Activated CD8-positive, alpha-beta memory T cell treated with anti-CD3 and anti-CD28 coated beads, Interleukin-2, amount 50 U/mL, for 24 hours (primary cell): ENCODE measurements around the gene PYM1.
A peak's percentile ranks its signal among the peaks of the same experiment; 100 is the strongest.

Source experiments
- DNase-seq: peaks from one replicate; pipeline ENCODE4 v3.0.0-alpha.2; 2020; ENCODE audit errors: extremely low read depth

The PYM1 gene

DNA sequence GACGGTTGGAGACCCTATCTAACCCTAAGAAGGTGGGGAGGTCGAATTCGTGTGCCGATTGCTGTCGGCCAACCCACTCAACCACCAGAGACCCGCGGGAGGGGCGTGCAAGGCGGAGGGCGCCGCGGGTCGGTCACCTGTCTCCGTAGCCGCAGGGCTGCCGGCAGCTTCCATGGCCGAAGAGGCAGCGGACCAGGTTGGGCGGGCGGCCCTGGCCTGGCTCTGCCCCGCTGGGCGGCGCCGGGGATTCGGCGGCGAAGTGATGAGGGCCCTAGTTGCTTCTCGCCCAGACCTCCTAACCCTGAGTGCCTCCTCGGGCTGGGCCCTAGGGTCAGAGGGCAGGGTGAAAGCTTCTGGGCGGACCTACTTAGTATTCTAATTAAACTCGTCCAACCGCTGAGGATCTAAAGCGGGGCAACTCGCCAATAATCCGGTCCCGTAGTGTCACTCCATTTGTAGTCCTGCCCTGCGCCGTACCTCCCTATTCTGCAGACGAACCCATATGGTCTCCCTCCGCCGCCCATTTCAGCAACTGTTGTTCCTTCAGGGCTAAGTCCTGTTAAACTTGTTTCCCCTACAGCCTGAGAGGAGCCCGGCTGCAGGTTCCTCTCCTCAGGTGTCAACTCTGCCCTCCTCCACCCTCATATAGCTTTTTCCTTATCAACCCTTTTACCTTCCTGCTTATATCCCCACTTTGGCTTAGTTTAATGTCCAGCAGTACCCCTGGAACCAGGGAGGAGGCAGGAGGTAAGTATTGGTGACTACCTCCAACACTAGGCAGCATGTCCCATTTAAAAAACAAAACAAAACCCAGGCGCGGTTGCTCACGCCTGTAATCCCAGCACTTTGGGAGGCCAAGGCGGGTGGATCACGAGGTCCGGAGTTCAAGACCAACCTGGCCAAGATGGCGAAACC is at the start of gene PYM1:
Gene PYM1, minus strand, starts transcription at position 307 of the 915 bp plus-strand sequence. Its CDS starts 133 bp downstream, at position 174.
- no peak for DNase-seq

DNA sequence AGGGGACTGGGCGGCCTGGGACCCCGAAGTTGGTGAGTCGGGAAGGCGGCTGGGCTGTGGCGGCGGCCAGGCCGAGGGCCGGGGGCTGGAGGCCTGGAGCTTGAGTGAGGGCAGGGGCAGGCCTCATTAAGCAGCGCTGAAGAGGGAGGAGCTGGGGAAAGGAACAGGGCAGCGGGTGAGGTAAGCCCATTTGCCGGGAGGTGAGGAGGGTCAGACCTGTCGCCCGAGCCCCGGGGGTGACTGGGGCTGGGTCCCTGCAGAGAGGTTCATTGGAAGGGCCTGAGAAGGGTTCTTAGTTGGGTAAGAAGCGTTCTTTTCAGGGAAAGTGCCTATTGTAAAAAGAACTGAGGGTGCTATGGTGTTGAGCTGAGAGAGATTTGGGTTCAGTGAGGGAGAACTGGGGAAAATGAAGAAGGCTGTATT is 46.6 kb upstream of the PYM1 start:
- no peak for DNase-seq

DNA sequence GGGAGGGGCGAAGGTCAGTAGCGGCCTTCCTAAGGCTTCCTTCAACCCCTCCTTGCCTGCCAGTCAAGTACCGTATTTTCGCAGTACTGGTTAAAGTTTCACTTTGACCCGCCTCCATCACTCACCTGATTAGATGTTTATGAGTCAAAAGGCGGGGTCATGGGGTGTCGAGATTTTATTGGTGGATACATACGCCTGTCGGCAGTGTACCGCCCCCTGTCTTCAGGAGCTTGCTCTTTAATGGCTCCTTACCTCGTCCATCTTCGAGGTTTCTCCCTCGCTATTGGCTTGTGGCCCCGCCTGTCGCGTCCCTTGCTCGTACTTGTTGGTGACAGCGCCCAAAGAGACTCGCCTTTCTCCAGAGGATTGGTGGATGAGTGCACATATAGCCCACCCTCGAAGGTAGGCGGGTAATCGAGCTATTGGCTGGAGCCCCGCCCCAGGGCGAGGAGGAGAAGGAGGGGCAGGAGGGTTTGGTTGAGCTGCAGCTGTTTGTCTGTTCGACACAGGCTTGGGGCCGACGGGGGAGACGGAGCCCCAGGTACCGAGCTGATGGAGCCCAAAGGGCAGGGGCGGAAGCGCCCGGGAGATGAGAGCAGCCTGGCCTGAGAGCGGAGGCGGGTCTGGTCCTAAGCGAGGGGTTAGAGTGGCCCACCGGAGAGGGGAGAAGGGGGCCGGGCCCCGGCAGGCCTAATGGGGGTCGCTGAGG is 46.1 kb upstream of the PYM1 start, which contains the start of gene RAB5B:
Gene RAB5B, plus strand, starts transcription at position 480 of the 709 bp plus-strand sequence. CDS start 12,883 bp downstream, outside the sequence.
- peak; percentile 96 for DNase-seq

DNA sequence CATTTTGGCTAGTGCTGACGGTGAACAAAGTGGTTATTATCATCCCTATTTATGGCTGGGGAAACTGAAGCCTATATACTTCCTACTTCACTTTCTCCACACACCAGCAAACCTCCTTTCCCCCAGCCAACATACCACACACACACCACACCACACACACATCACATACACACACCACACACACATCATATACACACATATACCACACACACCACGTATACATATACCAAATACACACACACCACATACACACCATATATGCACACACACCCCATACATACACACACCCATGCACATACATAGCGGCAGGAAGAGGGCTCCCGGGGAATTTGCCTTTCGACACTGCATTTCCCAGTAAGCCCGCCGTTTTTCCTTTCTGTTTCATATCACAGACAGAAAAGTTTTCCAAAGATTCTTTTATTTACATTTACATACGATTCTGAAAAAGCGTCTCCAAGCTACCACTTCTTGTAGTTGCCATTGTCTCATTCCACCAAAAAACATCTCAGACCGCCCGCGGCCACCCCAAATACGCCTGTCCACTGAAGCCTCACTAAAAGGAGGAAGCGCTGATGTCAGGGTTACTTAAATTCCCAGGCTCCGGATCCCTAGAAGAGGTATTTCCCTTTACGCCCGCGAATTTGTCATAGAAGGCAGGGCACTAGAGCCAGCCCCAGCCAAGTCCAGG is 45.4 kb upstream of the PYM1 start:
- no peak for DNase-seq

DNA sequence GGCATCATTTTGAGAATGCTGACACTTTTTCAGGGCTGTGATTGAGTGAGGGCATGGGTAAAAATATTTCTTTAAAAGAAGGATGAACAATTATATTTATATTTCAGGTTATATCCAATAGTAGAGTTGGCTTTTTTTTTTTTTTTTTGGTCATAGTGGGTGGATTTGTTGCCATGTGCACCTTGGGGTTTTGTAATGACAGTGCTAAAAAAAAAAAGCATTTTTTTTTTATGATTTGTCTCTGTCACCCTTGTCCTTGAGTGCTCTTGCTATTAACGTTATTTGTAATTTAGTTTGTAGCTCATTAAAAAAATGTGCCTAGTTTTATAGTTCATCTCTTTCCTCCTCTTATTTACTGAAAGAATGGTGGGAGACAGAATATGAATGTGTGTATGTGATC is 44.8 kb upstream of the PYM1 start:
- no peak for DNase-seq

DNA sequence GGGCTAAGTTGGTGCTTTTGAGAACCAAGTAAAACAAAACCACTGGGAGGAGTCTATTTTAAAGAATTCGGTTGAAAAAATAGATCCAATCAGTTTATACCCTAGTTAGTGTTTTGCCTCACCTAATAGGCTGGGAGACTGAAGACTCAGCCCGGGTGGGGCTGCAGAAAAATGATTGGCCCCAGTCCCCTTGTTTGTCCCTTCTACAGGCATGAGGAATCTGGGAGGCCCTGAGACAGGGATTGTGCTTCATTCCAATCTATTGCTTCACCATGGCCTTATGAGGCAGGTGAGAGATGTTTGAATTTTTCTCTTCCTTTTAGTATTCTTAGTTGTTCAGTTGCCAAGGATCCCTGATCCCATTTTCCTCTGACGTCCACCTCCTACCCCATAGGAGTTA is 44.3 kb upstream of the PYM1 start:
- DNase-seq, result no peak

DNA sequence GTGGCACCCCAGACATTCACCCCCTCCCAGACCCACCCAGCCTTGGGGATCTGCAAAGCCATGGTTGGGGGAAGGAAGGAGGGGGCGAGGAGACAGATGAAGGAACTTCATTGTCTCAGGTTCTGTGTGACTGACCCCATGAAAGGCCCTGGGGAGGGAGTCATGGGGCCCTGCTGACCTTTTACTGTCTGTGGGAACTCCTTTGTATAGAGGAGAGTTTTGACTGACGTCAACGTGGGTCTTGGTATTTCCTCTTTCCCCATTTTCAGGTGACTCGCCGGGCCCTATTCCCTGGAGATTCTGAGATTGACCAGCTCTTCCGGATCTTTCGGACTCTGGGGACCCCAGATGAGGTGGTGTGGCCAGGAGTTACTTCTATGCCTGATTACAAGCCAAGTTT is 43.1 kb upstream of the PYM1 start:
- no peak for DNase-seq

DNA sequence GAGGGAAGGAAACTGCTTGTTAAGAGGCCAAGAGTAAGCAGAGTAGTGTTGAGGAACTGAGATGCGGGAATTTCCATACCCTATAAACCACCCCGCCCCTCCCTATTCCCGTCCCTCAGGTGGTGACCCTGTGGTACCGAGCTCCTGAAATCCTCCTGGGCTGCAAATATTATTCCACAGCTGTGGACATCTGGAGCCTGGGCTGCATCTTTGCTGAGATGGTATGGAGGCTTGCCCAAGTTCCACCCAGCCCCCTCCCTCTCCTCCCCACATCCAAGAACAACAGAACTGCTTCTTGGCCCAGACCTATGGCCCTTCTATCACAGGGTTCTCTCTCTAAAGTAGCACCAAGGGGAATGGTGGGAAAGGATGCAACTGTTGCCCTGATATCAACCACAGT is 41.7 kb upstream of the PYM1 start:
- DNase-seq, result no peak

DNA sequence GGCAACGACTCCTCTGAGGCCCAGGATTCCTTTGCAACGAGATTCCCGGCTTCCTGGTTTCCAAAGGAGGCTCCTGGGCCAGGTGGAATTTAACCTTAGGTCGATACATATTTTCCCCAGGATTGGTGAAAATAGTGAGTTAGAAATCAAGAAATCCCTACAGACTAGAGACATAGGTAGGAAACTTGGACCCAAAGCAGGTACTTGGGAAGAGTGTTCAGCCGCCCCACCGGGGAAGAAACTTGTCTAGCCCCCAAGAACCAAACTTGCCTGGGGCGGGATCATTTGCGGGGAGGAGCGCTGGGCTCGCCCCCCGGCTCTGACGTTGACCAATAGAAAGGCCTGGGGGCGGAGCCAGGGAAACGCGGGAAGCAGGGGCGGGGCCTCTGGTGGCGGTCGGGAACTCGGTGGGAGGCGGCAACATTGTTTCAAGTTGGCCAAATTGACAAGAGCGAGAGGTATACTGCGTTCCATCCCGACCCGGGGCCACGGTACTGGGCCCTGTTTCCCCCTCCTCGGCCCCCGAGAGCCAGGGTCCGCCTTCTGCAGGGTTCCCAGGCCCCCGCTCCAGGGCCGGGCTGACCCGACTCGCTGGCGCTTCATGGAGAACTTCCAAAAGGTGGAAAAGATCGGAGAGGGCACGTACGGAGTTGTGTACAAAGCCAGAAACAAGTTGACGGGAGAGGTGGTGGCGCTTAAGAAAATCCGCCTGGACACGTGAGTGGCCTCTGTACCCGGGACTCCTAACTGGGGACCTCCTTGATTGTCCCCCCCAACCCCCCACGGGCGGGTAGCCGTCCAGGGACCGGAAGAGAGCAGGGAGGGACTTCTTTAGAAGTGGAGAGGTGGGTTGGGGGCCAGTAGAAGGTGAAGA is 39.0 kb upstream of the PYM1 start, which contains the start of gene CDK2:
Gene CDK2, plus strand, starts transcription at position 423 of the 874 bp plus-strand sequence. Its CDS starts 179 bp downstream, at position 602.
- DNase-seq, result peak; percentile 70

DNA sequence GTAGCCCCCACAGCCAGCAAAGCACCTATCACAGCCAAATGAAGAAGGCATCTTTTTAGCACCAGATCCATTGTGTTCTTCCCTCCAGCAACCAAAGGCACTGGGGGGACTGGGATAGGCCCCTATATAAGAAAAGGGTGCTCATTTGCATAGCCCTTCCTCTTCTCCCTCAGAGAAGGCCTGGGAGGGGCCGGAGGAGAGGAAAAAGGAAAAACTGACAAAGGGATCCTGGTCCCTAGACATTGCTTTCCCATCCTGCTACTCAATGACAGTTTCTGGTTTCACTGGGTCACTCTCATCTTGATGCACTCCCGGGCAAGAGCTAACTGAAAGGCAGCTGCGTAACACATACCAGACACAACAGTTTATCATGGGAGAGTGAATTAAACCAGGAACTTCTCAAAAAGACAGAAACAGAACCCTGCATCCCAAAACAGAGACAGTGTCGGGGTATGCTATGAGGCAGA is 38.3 kb upstream of the PYM1 start, which contains the start of gene PMEL:
Gene PMEL, minus strand, starts transcription at position 102 of the 467 bp plus-strand sequence. Its CDS starts 31 bp downstream, at position 71.
- no peak for DNase-seq

DNA sequence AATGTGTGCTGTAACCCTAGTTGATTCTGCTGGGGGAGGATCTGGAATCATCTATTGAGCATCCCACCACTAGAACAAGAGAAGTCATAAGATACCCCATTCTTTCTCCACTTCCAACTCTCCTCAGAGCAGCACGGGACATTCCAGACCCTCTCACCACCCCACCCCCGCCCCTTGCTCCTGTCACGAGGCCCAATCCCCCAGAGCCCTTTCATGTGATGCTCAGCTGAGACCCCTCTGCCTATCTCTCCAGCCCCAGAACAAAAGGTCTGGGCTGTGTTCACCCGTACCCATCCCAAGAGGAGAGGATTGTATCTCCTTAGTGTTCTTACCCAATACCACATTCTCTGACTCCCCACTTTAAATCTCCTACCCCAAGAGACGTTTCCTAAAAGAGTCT is 37.5 kb upstream of the PYM1 start:
- no peak for DNase-seq

DNA sequence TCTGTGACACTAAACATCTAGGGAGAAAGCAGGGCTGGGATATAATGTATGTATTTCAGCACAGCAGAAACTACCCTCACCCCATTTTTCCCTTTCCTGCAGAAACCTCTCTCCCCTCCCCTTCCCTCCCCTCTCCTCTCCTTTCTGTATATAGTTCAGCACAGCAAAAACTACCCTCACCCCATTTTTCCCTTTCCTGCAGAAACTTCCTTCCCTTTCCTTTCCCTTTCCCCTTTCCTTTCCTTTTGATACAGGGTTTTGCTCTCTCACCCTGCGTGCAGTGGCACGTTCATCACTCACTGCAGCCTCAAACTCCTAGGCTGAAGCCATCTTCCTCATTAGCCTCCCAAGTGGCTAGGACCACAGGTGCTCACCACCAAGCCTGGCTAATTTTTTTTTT is 36.1 kb upstream of the PYM1 start:
- DNase-seq, result no peak

DNA sequence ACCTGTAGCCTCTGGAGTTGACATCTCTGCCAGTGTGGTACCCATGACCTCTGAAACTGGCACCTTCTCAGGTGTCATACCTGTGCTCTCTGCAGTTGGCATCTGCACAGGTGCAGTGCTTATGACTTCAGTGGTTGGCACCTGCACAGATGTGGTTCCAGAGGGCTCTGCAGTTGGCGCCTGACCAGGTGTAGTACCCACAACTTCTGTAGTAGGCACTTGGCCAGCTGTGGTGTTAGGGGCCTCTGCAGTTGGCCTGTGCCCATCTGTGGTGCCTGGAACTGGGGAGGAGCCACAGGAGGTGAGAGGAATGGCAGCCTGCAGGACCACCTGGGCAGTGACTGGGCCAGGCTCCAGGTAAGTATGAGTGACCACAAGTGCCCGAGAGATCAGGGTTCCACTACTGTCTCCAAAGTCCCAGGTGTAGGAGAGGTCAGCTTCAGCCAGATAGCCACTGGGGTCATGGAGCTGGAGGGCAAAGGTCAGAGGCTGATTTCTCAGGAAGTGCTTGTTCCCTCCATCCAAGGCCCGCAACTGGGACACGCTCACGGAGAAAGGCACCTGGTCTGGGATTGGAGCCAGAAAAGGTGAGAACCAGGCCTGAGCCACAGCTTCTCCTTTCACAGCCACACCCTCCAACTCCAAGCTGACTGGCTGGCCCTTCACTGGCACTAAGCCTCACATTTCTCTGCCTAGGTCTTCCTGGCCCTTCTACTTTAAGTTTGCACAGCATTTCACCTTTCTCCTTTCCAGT is 29.6 kb upstream of the PYM1 start:
- no peak for DNase-seq

DNA sequence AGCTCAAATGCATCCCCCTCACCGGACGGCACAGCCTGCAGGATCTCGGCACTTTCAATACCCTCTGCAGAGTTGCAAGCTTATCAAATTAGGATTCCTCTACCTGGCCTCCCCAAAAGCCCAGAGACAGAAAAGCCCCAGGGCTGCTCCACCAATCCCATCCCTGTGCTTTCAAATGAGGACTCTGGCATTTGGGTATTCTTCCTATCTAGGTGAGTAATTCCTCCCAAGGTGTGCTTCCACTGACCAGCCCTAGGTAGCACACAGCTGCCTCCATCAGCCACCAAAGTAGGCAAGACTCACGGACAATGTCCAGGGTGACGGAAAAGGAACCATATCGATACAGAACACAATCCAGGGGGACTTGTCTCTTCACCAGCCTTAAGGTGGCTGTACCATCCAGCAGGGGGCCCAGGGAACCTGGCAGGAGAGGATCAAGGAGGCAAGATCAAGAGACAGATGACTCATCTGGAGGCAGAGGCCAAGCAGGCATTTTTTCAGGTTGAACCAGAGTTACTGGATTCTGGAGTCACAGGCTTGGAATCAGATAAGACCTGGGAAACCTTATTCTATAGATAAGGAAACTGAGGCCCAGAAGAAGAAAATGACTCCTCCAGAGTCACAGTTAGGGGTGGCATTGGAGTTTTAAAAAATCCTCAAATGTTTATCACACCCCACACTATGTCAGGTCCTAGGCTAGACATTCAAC is 28.3 kb upstream of the PYM1 start:
- DNase-seq, result no peak

DNA sequence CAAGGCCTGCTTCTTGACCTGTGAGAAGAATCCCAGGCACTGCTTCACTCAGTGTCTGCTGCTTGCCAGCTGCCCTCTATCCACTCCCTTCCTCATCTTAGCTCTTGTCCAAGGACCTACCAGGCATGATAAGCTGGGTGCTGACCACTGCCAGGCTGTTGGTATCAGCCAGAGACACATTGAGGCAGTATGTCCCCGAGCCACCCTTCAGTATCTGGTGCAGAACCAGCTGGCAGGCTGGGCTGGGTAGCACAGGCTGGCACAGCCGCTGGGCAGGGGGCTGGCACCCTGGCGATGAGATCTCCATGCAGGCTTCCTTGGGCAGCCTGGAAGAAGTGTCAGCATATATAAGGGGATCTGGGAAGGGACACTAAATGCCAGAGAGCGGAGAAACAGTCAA is 27.6 kb upstream of the PYM1 start:
- no peak for DNase-seq

DNA sequence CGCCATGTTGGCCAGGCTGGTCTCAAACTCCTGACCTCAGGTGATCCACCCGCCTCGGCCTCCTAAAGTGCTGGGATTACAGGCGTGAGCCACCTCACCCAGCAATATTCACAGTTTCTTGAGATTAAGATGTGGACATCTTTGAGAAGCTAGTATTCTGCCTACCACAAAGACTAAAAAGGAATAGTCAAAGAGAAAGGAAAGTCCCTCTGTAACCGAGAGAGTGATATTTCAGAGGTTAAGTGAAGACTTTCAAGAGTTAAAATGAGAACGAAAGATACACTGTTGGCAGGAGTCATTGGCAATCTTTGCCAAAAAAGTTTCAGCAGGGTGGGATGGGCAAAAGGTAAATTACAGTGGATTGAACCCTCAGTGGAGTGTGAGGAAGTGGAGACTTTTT is 18.9 kb upstream of the PYM1 start:
- DNase-seq, result no peak

DNA sequence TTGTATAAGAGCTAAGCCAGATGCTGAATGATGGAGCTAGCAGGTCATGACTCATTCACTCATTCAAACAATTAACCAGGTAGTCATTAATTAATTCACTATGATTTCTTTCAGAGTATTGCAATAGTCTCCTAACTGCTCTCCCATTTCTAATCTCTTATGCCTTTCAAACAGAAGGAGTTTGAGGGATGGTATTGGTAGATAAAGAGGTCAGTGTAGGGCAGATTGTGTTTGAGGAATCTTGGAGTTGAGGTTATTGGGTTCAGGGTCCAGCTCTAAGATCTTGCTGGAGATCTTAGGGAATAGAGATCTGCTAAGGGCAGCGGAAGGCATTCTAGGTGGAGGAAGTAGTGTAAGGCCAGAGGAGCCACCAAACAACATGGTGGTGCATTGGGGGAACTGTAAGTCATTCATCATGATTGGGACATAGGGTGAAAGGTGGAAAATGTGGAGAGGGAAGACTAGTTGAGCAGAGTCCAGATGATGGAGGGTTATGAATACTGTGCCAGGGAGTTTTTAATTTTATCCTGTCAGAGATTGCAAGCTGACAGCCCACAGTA is 15.0 kb upstream of the PYM1 start:
- DNase-seq, result no peak

DNA sequence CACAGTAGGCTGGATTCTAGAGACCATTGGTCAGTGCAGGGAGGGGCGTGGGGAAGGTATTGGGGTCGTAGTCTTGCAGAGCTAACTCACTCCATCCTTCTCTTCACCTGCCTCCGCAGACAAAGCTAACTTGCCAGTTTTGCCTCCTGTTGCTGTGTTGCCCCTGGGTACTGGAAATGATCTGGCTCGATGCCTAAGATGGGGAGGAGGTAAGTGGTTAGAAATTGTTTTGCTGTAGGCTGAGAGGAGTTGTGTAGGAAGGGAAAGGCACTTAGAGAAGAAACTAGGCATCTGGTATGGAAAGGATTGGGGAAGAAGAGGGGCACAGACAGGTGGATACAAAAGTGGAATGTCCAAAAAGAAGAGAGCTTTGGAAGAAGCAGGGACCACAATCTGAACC is 14.4 kb upstream of the PYM1 start:
- DNase-seq, result no peak

DNA sequence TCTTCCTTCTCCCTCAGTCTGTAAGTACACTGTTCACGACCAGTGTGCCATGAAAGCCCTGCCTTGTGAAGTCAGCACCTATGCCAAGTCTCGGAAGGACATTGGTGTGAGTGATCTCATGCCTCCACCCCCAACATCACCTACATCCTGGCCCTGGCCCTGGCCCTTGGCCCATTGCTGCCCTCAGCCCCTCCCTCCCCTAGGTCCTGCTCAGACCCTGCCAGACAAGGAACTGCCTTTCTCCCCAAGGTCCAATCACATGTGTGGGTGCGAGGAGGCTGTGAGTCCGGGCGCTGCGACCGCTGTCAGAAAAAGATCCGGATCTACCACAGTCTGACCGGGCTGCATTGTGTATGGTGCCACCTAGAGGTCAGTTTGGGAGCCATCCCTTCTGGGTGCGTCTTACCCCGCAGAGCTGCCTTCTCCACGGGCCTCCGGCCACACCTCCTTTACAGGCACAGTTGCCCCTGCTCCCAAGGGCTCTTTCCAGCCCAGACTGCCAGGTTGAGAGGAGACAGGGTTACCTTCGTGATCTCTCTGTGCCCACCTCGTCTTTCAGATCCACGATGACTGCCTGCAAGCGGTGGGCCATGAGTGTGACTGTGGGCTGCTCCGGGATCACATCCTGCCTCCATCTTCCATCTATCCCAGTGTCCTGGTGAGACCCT is 12.5 kb upstream of the PYM1 start:
- peak; percentile 61 for DNase-seq
